Measurements from ENCODE around the gene RXRB.

The RXRB gene

GRCh38 chr6:33144373-33144772, 56.1 kb downstream of the RXRB start:
- H3K4me3 ChIP-seq (ENCODE audit: low read length), result no peak overlapping the region
- no peak for TF ChIP-seq CTCF (conservative IDR thresholded peaks at IDR 0.05; ENCODE audit: low read depth, low read length)
- DNase-seq (ENCODE audit: low read depth), result no peak

All from retinal pigment epithelial cell (primary cell).